Mucosa of gallbladder (tissue), 1 donor: ENCODE data around the gene TNFSF8. TPM values are rescaled to one million over a fixed set of nuclear protein-coding genes. Genes with fewer than 3 reads are reported as not detected.

Experiments
- DNase-seq: peaks from one replicate; pipeline ENCODE4 v3.0.0-alpha.2; 2020; ENCODE audit warnings: low spot score
- total RNA-seq: library from RNA; stranded (reverse); gene quantifications from one replicate; pipeline ENCODE4 v1.2.1, GENCODE V29; 2021
- donor health status: DM: no; HTN: no; CAD: no.

The TNFSF8 gene
- total RNA-seq, 1 donor from 2014 or later, result 2.8 TPM

- DNase-seq, result no peak
Measured at GRCh38 chr9:114905170-114905940, 25.0 kb downstream of the TNFSF8 start.

- DNase-seq, result no peak
Measured at GRCh38 chr9:114902786-114903524, 27.4 kb downstream of the TNFSF8 start.

GRCh38 chr9:114900942-114901802, 29.2 kb downstream of the TNFSF8 start:
- no peak for DNase-seq

GRCh38 chr9:114899995-114900394, 30.4 kb downstream of the TNFSF8 start:
- DNase-seq, result no peak

GRCh38 chr9:114899461-114899860, 30.9 kb downstream of the TNFSF8 start:
- DNase-seq, result no peak

GRCh38 chr9:114898741-114899140, 31.6 kb downstream of the TNFSF8 start:
- peak; percentile 52 for DNase-seq

- DNase-seq, result no peak
Measured at GRCh38 chr9:114897196-114897595, 33.2 kb downstream of the TNFSF8 start.

- no peak for DNase-seq
Measured at GRCh38 chr9:114896344-114896743, 34.0 kb downstream of the TNFSF8 start.

GRCh38 chr9:114895521-114895991, 34.8 kb downstream of the TNFSF8 start:
- no peak for DNase-seq

GRCh38 chr9:114894609-114895433, 35.6 kb downstream of the TNFSF8 start:
- DNase-seq, result peak; percentile 55

- no peak for DNase-seq
Measured at GRCh38 chr9:114894206-114894605, 36.2 kb downstream of the TNFSF8 start.

GRCh38 chr9:114893221-114894010, 37.0 kb downstream of the TNFSF8 start:
- DNase-seq, result no peak

GRCh38 chr9:114889802-114890224, 40.6 kb downstream of the TNFSF8 start:
- no peak for DNase-seq

- DNase-seq, result no peak
Measured at GRCh38 chr9:114888607-114889006, 41.8 kb downstream of the TNFSF8 start.

- no peak for DNase-seq
Measured at GRCh38 chr9:114887963-114888362, 42.4 kb downstream of the TNFSF8 start.

GRCh38 chr9:114884787-114885452, 45.5 kb downstream of the TNFSF8 start:
- peak; percentile 83 for DNase-seq

- DNase-seq, result no peak
Measured at GRCh38 chr9:114883709-114884108, 46.7 kb downstream of the TNFSF8 start.

GRCh38 chr9:114880291-114880745, 50.1 kb downstream of the TNFSF8 start:
- no peak for DNase-seq

GRCh38 chr9:114878879-114879564, 51.4 kb downstream of the TNFSF8 start:
- DNase-seq, result no peak
